Measurements from ENCODE around the gene ESYT2.

ESYT2 gene

DNA sequence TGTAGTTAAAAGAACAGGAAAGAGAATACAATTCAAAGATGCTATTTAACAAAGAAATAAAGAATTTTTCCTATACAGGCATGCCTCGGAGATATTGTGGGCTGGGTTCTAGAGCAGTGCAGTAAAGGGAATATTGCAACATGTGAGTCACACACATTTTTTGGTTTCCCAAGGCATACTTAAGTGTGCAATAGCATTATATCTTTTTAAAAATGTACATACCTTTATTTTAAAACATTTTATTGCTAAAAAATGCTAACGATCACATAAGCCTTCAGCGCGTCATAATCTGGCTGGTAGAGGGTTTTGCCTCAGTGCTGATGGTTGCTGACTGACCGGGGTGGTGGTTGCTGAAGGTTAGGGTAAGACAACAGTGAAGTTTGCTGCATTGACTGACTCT is 54.4 kb downstream of the ESYT2 start:
- ChIA-PET CTCF (interaction anchor here (2.0 to 2.4 kb wide), 2 partner anchors 8 to 9 kb away, joined by 4 to 7 read pairs; no protein-coding TSS in a partner anchor), POLR2A (no interaction called here)
- WGBS (ENCODE audit: insufficient coverage) = 83% methylated on average over 1 of the region's 5 CpGs
- DNase-seq = no peak
- Histone ChIP-seq H3K9me3 (ENCODE audit: control extremely low read depth in 1 of 5, control insufficient read depth in 4 of 5, insufficient read depth in 2 of 5, low read depth in 1 of 5, low read length in 4 of 5) (no peaks in the 10 kb centered on the region), H3K27ac (ENCODE audit: insufficient read depth in 1 of 2, low read depth in 1 of 2, low read length in 2 of 2, poor library complexity in 1 of 2, severe bottlenecking in 2 of 2) (no peak overlapping the region), H3K4me3 (ENCODE audit: control insufficient read depth in 1 of 7, extremely low read depth in 1 of 7, insufficient read depth in 4 of 7, low read depth in 2 of 7, low read length in 6 of 7) (no peak overlapping the region), H3K4me1 (ENCODE audit: control extremely low read depth in 1 of 4, control insufficient read depth in 4 of 4, insufficient read depth in 4 of 4, low read length in 3 of 4) (no peaks in the 10 kb centered on the region), H3K36me3 (ENCODE audit: control insufficient read depth in 4 of 4, insufficient read depth in 4 of 4, low read length in 3 of 4) (peaks cover 5 to 64% (median 46%) of the 10 kb centered on the region in 4 experiments), H3K27me3 (replicated peaks in 2 of 5; ENCODE audit: control insufficient read depth in 4 of 5, insufficient read depth in 5 of 5, low read length in 4 of 5) (no peaks in the 10 kb centered on the region)

DNA sequence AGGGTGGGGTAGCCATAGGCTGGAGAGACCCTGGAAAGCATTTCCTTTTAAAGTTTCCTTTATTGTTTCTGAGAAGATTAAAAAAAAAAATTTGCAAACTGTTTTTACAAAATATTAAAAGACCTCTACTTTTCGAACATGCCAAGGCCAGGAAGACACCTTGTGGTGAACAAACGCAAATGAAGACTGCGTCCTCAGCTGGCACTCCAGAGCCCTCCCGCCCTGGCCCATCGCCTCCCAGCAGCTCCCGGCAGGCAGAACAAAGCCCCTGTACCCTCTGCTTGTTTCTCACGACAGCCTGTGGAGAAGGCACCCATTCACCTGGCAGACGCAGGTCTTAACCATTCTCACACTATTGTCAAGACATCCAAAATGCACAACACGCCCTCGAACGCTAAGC is 56.4 kb downstream of the ESYT2 start:
- Histone ChIP-seq H3K4me1 (ENCODE audit: control extremely low read depth in 1 of 4, control insufficient read depth in 4 of 4, insufficient read depth in 4 of 4, low read length in 3 of 4) (no peaks in the 10 kb centered on the region), H3K4me3 (ENCODE audit: control insufficient read depth in 1 of 7, extremely low read depth in 1 of 7, insufficient read depth in 4 of 7, low read depth in 2 of 7, low read length in 6 of 7) (no peak overlapping the region), H3K9me3 (ENCODE audit: control extremely low read depth in 1 of 5, control insufficient read depth in 4 of 5, insufficient read depth in 2 of 5, low read depth in 1 of 5, low read length in 4 of 5) (no peaks in the 10 kb centered on the region), H3K27me3 (replicated peaks in 2 of 5; ENCODE audit: control insufficient read depth in 4 of 5, insufficient read depth in 5 of 5, low read length in 4 of 5) (no peaks in the 10 kb centered on the region), H3K36me3 (ENCODE audit: control insufficient read depth in 4 of 4, insufficient read depth in 4 of 4, low read length in 3 of 4) (peaks cover 4 to 62% (median 40%) of the 10 kb centered on the region in 4 experiments), H3K27ac (ENCODE audit: insufficient read depth in 1 of 2, low read depth in 1 of 2, low read length in 2 of 2, poor library complexity in 1 of 2, severe bottlenecking in 2 of 2) (no peak overlapping the region)
- DNase-seq = no peak
- 97% methylated on average over 7 of the region's 11 CpGs for WGBS (ENCODE audit: insufficient coverage)
- ChIA-PET POLR2A (no interaction called here), CTCF (no interaction called here)

DNA sequence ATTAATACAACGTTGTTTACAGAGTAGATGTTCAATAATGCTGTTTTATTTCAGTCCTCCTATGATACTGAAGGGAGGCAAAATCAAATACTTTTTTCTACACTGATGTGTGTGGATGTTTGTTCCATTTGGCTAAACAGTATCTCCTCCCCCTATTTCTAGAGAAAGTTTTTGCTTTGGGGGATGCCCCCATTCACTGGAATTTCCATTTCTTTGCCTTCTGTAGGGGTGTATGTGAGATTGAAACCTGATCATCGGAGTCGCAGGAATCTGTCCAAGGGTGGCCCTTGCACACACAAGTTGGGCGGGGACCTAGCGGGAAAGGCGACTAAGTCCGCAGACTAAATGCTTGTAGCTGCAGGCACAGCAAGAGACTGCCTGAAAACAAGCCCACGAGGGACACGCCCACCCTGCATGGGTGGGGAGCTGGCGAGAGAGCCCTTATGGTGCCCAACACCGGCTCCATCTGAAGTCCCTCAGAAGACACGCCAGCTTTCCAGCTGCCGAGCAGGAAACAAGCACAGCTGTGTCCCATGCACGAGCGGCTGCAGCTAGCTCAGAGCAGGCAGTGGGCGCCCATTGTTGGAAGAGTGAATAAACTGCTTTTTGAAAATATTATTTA is 58.0 kb downstream of the ESYT2 start:
- CTCF ChIA-PET = interaction anchor here (1.6 to 3.2 kb wide), 2 partner anchors 11 to 75 kb away, joined by 5 to 13 read pairs; no protein-coding TSS in a partner anchor
- H3K4me3 ChIP-seq (ENCODE audit: control insufficient read depth in 1 of 7, extremely low read depth in 1 of 7, insufficient read depth in 4 of 7, low read depth in 2 of 7, low read length in 6 of 7) = no peak overlapping the region
- no peaks in the 10 kb centered on the region for H3K27me3 ChIP-seq (replicated peaks in 2 of 5; ENCODE audit: control insufficient read depth in 4 of 5, insufficient read depth in 5 of 5, low read length in 4 of 5)
- H3K27ac ChIP-seq (ENCODE audit: insufficient read depth in 1 of 2, low read depth in 1 of 2, low read length in 2 of 2, poor library complexity in 1 of 2, severe bottlenecking in 2 of 2) = no peak overlapping the region
- WGBS (ENCODE audit: insufficient coverage) = 94% methylated on average over 15 of the region's 16 CpGs
- no peaks in the 10 kb centered on the region for H3K4me1 ChIP-seq (ENCODE audit: control extremely low read depth in 1 of 4, control insufficient read depth in 4 of 4, insufficient read depth in 4 of 4, low read length in 3 of 4)
- POLR2A ChIA-PET = no interaction called here
- DNase-seq = no peak
- peaks cover 9 to 63% (median 44%) of the 10 kb centered on the region in 4 experiments for H3K36me3 ChIP-seq (ENCODE audit: control insufficient read depth in 4 of 4, insufficient read depth in 4 of 4, low read length in 3 of 4)
- H3K9me3 ChIP-seq (ENCODE audit: control extremely low read depth in 1 of 5, control insufficient read depth in 4 of 5, insufficient read depth in 2 of 5, low read depth in 1 of 5, low read length in 4 of 5) = no peaks in the 10 kb centered on the region

DNA sequence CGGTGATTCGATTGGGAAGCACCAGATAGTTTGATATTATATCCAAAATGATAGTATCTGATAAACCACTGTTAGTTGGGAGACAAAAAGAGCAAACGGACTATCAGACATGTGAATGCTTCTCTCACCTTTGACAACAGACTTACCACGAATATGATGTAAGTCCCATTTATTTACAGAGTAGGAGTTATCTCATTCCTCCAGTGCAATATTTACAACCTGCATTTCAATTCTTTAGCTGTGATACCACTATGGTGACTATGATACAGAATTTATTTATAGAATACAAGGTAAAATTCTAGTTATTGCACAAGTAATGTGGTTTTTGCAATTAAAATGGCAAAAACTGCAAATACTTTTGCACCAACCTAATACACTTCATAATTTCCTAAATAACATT is 61.6 kb downstream of the ESYT2 start:
- H3K27ac ChIP-seq (ENCODE audit: insufficient read depth in 1 of 2, low read depth in 1 of 2, low read length in 2 of 2, poor library complexity in 1 of 2, severe bottlenecking in 2 of 2) = no peak overlapping the region
- CTCF ChIA-PET = interaction anchor here (0.9 to 1.2 kb wide), 2 partner anchors 28 to 72 kb away, joined by 3 to 4 read pairs; no protein-coding TSS in a partner anchor
- no peaks in the 10 kb centered on the region for H3K27me3 ChIP-seq (replicated peaks in 2 of 5; ENCODE audit: control insufficient read depth in 4 of 5, insufficient read depth in 5 of 5, low read length in 4 of 5)
- no peaks in the 10 kb centered on the region for H3K4me1 ChIP-seq (ENCODE audit: control extremely low read depth in 1 of 4, control insufficient read depth in 4 of 4, insufficient read depth in 4 of 4, low read length in 3 of 4)
- WGBS (ENCODE audit: insufficient coverage) = no CpG with 5 or more reads among the region's 4 CpGs
- peaks cover 12 to 67% (median 48%) of the 10 kb centered on the region in 4 experiments for H3K36me3 ChIP-seq (ENCODE audit: control insufficient read depth in 4 of 4, insufficient read depth in 4 of 4, low read length in 3 of 4)
- H3K9me3 ChIP-seq (ENCODE audit: control extremely low read depth in 1 of 5, control insufficient read depth in 4 of 5, insufficient read depth in 2 of 5, low read depth in 1 of 5, low read length in 4 of 5) = no peaks in the 10 kb centered on the region
- no peak overlapping the region for H3K4me3 ChIP-seq (ENCODE audit: control insufficient read depth in 1 of 7, extremely low read depth in 1 of 7, insufficient read depth in 4 of 7, low read depth in 2 of 7, low read length in 6 of 7)
- POLR2A ChIA-PET = no interaction called here
- DNase-seq = no peak

DNA sequence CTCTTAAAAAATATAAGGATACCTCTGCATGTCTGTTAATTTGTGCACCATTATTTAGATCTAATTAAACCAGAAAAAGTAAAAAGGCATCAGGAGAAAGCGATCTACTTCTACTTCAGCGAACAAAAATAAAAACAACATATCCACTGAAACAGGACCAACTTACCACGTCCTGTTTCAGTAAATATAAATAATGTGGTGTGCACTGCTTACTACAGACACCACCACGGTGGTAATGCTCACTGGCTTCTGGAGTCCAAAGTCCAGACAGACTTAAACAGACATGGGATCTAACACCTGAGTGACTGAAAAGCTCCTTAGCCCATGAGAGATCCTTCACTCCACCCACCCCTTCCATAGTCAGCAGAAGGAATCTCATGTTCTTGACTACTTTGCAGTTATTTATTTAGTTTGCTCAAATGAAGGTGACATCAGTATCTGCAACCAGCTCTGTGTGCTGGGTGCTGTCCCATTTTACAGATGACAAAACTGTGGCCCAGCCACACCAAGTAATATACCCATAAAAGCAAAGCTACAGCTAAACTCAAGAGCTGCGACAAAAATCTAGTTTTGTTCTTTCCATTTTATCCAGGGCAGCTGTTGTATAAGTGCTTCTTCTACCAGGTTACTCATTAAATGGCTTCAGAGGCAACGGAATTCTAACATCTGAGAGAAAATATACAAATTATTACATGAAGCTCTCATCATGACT is 62.6 kb downstream of the ESYT2 start:
- no peaks in the 10 kb centered on the region for H3K27me3 ChIP-seq (replicated peaks in 2 of 5; ENCODE audit: control insufficient read depth in 4 of 5, insufficient read depth in 5 of 5, low read length in 4 of 5)
- no peak overlapping the region for H3K4me3 ChIP-seq (ENCODE audit: control insufficient read depth in 1 of 7, extremely low read depth in 1 of 7, insufficient read depth in 4 of 7, low read depth in 2 of 7, low read length in 6 of 7)
- no peak for DNase-seq
- no peaks in the 10 kb centered on the region for H3K4me1 ChIP-seq (ENCODE audit: control extremely low read depth in 1 of 4, control insufficient read depth in 4 of 4, insufficient read depth in 4 of 4, low read length in 3 of 4)
- H3K27ac ChIP-seq (ENCODE audit: insufficient read depth in 1 of 2, low read depth in 1 of 2, low read length in 2 of 2, poor library complexity in 1 of 2, severe bottlenecking in 2 of 2) = no peak overlapping the region
- POLR2A ChIA-PET = no interaction called here
- WGBS (ENCODE audit: insufficient coverage) = no CpG with 5 or more reads among the region's 6 CpGs
- H3K9me3 ChIP-seq (ENCODE audit: control extremely low read depth in 1 of 5, control insufficient read depth in 4 of 5, insufficient read depth in 2 of 5, low read depth in 1 of 5, low read length in 4 of 5) = no peaks in the 10 kb centered on the region
- CTCF ChIA-PET = interaction anchor here (0.9 to 1.2 kb wide), 4 partner anchors 9 to 71 kb away, joined by 3 to 4 read pairs (median 4); no protein-coding TSS in a partner anchor
- H3K36me3 ChIP-seq (ENCODE audit: control insufficient read depth in 4 of 4, insufficient read depth in 4 of 4, low read length in 3 of 4) = peaks cover 12 to 67% (median 52%) of the 10 kb centered on the region in 4 experiments

DNA sequence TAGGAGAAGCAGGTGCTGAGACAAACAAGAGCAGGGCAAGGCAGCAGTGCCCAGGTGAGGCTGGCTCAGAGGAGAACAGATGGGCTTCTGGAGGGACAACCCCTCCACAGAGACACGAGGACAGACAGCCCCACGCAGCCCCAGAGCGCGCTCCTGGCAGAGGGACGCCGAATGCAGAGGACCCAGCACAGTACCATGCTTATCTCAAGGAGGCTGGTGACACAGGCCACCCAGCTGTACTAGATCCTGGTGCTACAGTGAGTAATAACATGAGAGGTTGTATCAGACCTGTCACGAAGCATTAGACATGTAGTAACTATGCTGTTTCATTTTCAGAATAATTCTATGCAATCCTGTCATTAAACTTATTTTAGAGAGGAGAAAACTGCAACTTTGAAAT is 64.3 kb downstream of the ESYT2 start:
- DNase-seq = no peak
- POLR2A ChIA-PET = no interaction called here
- no peak overlapping the region for H3K27ac ChIP-seq (ENCODE audit: insufficient read depth in 1 of 2, low read depth in 1 of 2, low read length in 2 of 2, poor library complexity in 1 of 2, severe bottlenecking in 2 of 2)
- no peaks in the 10 kb centered on the region for H3K27me3 ChIP-seq (replicated peaks in 2 of 5; ENCODE audit: control insufficient read depth in 4 of 5, insufficient read depth in 5 of 5, low read length in 4 of 5)
- H3K36me3 ChIP-seq (ENCODE audit: control insufficient read depth in 4 of 4, insufficient read depth in 4 of 4, low read length in 3 of 4) = peaks cover 19 to 76% (median 55%) of the 10 kb centered on the region in 4 experiments
- 100% methylated on average over 6 of the region's 7 CpGs for WGBS (ENCODE audit: insufficient coverage)
- CTCF ChIA-PET = interaction anchor here (1.0 to 2.7 kb wide), 4 partner anchors 13 to 69 kb away, joined by 3 to 9 read pairs (median 3); no protein-coding TSS in a partner anchor
- no peak overlapping the region for H3K4me3 ChIP-seq (ENCODE audit: control insufficient read depth in 1 of 7, extremely low read depth in 1 of 7, insufficient read depth in 4 of 7, low read depth in 2 of 7, low read length in 6 of 7)
- H3K9me3 ChIP-seq (ENCODE audit: control extremely low read depth in 1 of 5, control insufficient read depth in 4 of 5, insufficient read depth in 2 of 5, low read depth in 1 of 5, low read length in 4 of 5) = no peaks in the 10 kb centered on the region
- no peaks in the 10 kb centered on the region for H3K4me1 ChIP-seq (ENCODE audit: control extremely low read depth in 1 of 4, control insufficient read depth in 4 of 4, insufficient read depth in 4 of 4, low read length in 3 of 4)

DNA sequence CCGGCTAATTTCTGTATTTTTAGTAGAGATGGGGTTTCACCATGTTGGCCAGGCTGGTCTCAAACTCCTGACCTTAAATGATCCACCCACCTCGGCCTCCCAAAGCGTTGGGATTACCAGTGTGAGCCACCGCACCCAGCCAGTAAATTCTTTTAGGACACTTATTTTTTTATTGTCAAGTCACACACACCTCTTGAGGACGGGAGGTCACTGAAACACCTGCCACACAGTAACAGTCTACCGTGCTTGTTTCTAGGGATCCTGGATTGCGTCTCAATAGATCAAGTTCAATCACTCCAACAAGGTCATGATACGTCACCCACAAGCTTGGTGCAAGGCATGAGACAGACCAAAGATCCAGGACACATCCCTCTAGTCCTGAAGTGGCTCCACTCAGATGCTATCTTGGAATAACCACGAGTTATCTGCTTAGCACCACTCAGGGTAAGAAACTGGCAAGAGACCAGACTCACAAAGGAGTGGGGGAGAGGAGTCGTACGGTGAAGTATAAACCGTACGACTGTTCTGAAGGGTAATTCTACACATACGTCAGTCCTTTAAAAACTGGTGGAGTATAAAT is 65.8 kb downstream of the ESYT2 start:
- Histone ChIP-seq H3K36me3 (ENCODE audit: control insufficient read depth in 4 of 4, insufficient read depth in 4 of 4, low read length in 3 of 4) (peaks cover 25 to 81% (median 64%) of the 10 kb centered on the region in 4 experiments), H3K4me3 (ENCODE audit: control insufficient read depth in 1 of 7, extremely low read depth in 1 of 7, insufficient read depth in 4 of 7, low read depth in 2 of 7, low read length in 6 of 7) (no peak overlapping the region), H3K4me1 (ENCODE audit: control extremely low read depth in 1 of 4, control insufficient read depth in 4 of 4, insufficient read depth in 4 of 4, low read length in 3 of 4) (no peaks in the 10 kb centered on the region), H3K27ac (ENCODE audit: insufficient read depth in 1 of 2, low read depth in 1 of 2, low read length in 2 of 2, poor library complexity in 1 of 2, severe bottlenecking in 2 of 2) (no peak overlapping the region), H3K27me3 (replicated peaks in 2 of 5; ENCODE audit: control insufficient read depth in 4 of 5, insufficient read depth in 5 of 5, low read length in 4 of 5) (no peaks in the 10 kb centered on the region), H3K9me3 (ENCODE audit: control extremely low read depth in 1 of 5, control insufficient read depth in 4 of 5, insufficient read depth in 2 of 5, low read depth in 1 of 5, low read length in 4 of 5) (no peaks in the 10 kb centered on the region)
- 100% methylated on average over 13 of the region's 14 CpGs for WGBS (ENCODE audit: insufficient coverage)
- ChIA-PET CTCF (interaction anchor here (1.1 to 2.7 kb wide), 4 partner anchors 10 to 68 kb away, joined by 3 to 9 read pairs (median 4); no protein-coding TSS in a partner anchor), POLR2A (no interaction called here)
- no peak for DNase-seq
